Trophoblast cell (in vitro differentiated cells and primary cell): ENCODE measurements around the gene KIF26B.
A peak's percentile ranks its signal among the peaks of the same experiment; 100 is the strongest.

Source experiments
- DNase-seq, 2 donors: peaks; one replicate each; pipeline ENCODE4 v3.0.0-alpha.2; 2016
- H2AFZ ChIP-seq: 2 replicates; pipeline ENCODE4 v1.6.1; 2013; ENCODE audit warnings: low read length, moderate library complexity, mild to moderate bottlenecking; ENCODE audit not compliant: insufficient read depth, poor library complexity
- H2AK5ac ChIP-seq: 2 replicates; pipeline ENCODE4 v1.6.1; 2013; ENCODE audit warnings: mild to moderate bottlenecking, low read length
- H2BK120ac ChIP-seq: 2 replicates; pipeline ENCODE4 v1.6.1; 2013; ENCODE audit warnings: low read length, mild to moderate bottlenecking, moderate library complexity; ENCODE audit not compliant: insufficient read depth, poor library complexity
- H2BK12ac ChIP-seq: 2 replicates; pipeline ENCODE4 v1.6.1; 2013; ENCODE audit warnings: mild to moderate bottlenecking, low read length, moderate library complexity
- H2BK5ac ChIP-seq: 2 replicates; pipeline ENCODE4 v1.6.1; 2013; ENCODE audit warnings: low read length, low read depth, moderate library complexity, mild to moderate bottlenecking; ENCODE audit not compliant: poor library complexity
- H3K14ac ChIP-seq: 2 replicates; pipeline ENCODE4 v1.6.1; 2013; ENCODE audit warnings: mild to moderate bottlenecking, low read length
- H3K18ac ChIP-seq: 2 replicates; pipeline ENCODE4 v1.6.1; 2013; ENCODE audit warnings: mild to moderate bottlenecking, low read length
- H3K23ac ChIP-seq: 2 replicates; pipeline ENCODE4 v1.6.1; 2013; ENCODE audit warnings: low read length
- H3K27ac ChIP-seq: 2 replicates; pipeline ENCODE4 v1.5.1; 2013; ENCODE audit warnings: low read depth, mild to moderate bottlenecking, inconsistent platforms, low read length, moderate library complexity
- H3K27me3 ChIP-seq: 2 replicates; pipeline ENCODE4 v1.6.1; 2013; ENCODE audit warnings: inconsistent platforms, mild to moderate bottlenecking, low read length, moderate library complexity; ENCODE audit not compliant: insufficient read depth
- H3K36me3 ChIP-seq, 2 experiments: 1 replicate in 1 of 2; 2 replicates in 1 of 2; pipeline ENCODE4 v1.6.1; 2013; ENCODE audit warnings: low read length in 2 of 2, mild to moderate bottlenecking in 2 of 2, moderate library complexity in 1 of 2; ENCODE audit not compliant: insufficient read depth in 2 of 2, control insufficient read depth in 1 of 2
- H3K4ac ChIP-seq: 2 replicates; pipeline ENCODE4 v1.6.1; 2013; ENCODE audit warnings: low read depth, mild to moderate bottlenecking, low read length, moderate library complexity
- H3K4me1 ChIP-seq, 2 experiments: 1 replicate in 1 of 2; 2 replicates in 1 of 2; pipeline ENCODE4 v1.6.1; 2013; ENCODE audit warnings: low read length in 2 of 2, mild to moderate bottlenecking in 2 of 2, moderate library complexity in 1 of 2; ENCODE audit not compliant: insufficient read depth in 2 of 2, control insufficient read depth in 1 of 2
- H3K4me2 ChIP-seq: 2 replicates; pipeline ENCODE4 v1.6.1; 2013; ENCODE audit warnings: inconsistent platforms, mild to moderate bottlenecking, low read length, moderate library complexity
- H3K4me3 ChIP-seq: 2 replicates; pipeline ENCODE4 v1.5.1; 2013; ENCODE audit warnings: mild to moderate bottlenecking, low read depth, low read length, inconsistent platforms
- H3K79me1 ChIP-seq: one replicate; pipeline ENCODE4 v1.6.1; 2013; ENCODE audit warnings: low read length
- H3K79me2 ChIP-seq: 2 replicates; pipeline ENCODE4 v1.6.1; 2013; ENCODE audit warnings: low read length, mild to moderate bottlenecking; ENCODE audit not compliant: control insufficient read depth, insufficient read depth, poor library complexity
- H3K9ac ChIP-seq: 2 replicates; pipeline ENCODE4 v1.6.1; 2013; ENCODE audit warnings: mild to moderate bottlenecking, low read length
- H3K9me3 ChIP-seq: 2 replicates; pipeline ENCODE4 v1.6.1; 2013; ENCODE audit warnings: low read depth, mild to moderate bottlenecking, control low read depth, inconsistent platforms, low read length; ENCODE audit not compliant: insufficient read depth
- H4K12ac ChIP-seq: 2 replicates; pipeline ENCODE4 v1.6.1; 2013; ENCODE audit warnings: low read depth, mild to moderate bottlenecking, low read length, moderate library complexity
- H4K8ac ChIP-seq: 2 replicates; pipeline ENCODE4 v1.6.1; 2013; ENCODE audit warnings: low read depth, mild to moderate bottlenecking, low read length, moderate library complexity
- H4K91ac ChIP-seq: one replicate; pipeline ENCODE4 v1.6.1; 2013; ENCODE audit warnings: low read depth, mild to moderate bottlenecking, low read length, moderate library complexity
- WGBS: extraction: QIAGEN DNeasy Blood & Tissue Kit; methylation state at CpG from one replicate; pipeline ENCODE4 v1.1.7; 2013; ENCODE audit warnings: missing lambda C conversion rate; ENCODE audit not compliant: insufficient read length, insufficient coverage; ENCODE audit errors: extremely low coverage; 5-methylcytosine and 5-hydroxymethylcytosine counted together

The KIF26B gene

GRCh38 chr1:245663841-245664240 lies 509.1 kb downstream of the KIF26B start:
- Histone ChIP-seq H3K4me1 (no peaks in the 10 kb centered on the region), H2AK5ac (no peak overlapping the region), H3K79me2 (no peaks in the 10 kb centered on the region), H3K9me3 (no peaks in the 10 kb centered on the region), H3K9ac (no peak overlapping the region), H3K36me3 (peaks cover 0 to 2% of the 10 kb centered on the region in 2 experiments), H3K79me1 (no peaks in the 10 kb centered on the region), H3K4me2 (no peak overlapping the region), H4K12ac (no peak overlapping the region), H3K23ac (no peak overlapping the region), H3K14ac (no peak overlapping the region), H3K27me3 (no peaks in the 10 kb centered on the region), H3K27ac (no peak overlapping the region), H4K8ac (no peak overlapping the region), H4K91ac (no peak overlapping the region), H2AFZ (no peak overlapping the region), H2BK120ac (no peak overlapping the region), H3K4me3 (no peak overlapping the region), H2BK5ac (no peak overlapping the region), H3K4ac (no peak overlapping the region), H3K18ac (no peak overlapping the region), H2BK12ac (no peak overlapping the region)
- DNase-seq = no peak
- no CpG with 5 or more reads among the region's 8 CpGs for WGBS

GRCh38 chr1:245666412-245666811 lies 511.6 kb downstream of the KIF26B start:
- Histone ChIP-seq H4K91ac (no peak overlapping the region), H3K36me3 (peaks cover 0 to 2% of the 10 kb centered on the region in 2 experiments), H3K14ac (no peak overlapping the region), H2AFZ (no peak overlapping the region), H2AK5ac (no peak overlapping the region), H3K4ac (no peak overlapping the region), H3K27me3 (no peaks in the 10 kb centered on the region), H3K79me2 (no peaks in the 10 kb centered on the region), H3K9me3 (no peaks in the 10 kb centered on the region), H3K4me3 (no peak overlapping the region), H3K79me1 (no peaks in the 10 kb centered on the region), H3K4me2 (no peak overlapping the region), H2BK120ac (no peak overlapping the region), H3K23ac (no peak overlapping the region), H3K27ac (no peak overlapping the region), H4K12ac (no peak overlapping the region), H4K8ac (no peak overlapping the region), H3K9ac (no peak overlapping the region), H3K4me1 (no peaks in the 10 kb centered on the region), H2BK5ac (no peak overlapping the region), H2BK12ac (no peak overlapping the region), H3K18ac (no peak overlapping the region)
- DNase-seq = peak in 1 of 2 donors; percentile 44
- no CpG with 5 or more reads among the region's 9 CpGs for WGBS

GRCh38 chr1:245671349-245671748 lies 516.6 kb downstream of the KIF26B start:
- Histone ChIP-seq H2BK120ac (no peak overlapping the region), H3K79me2 (no peaks in the 10 kb centered on the region), H3K4me2 (no peak overlapping the region), H2BK5ac (no peak overlapping the region), H3K4me3 (no peak overlapping the region), H3K27ac (no peak overlapping the region), H3K18ac (no peak overlapping the region), H3K4ac (no peak overlapping the region), H3K9me3 (no peaks in the 10 kb centered on the region), H3K79me1 (no peaks in the 10 kb centered on the region), H3K23ac (no peak overlapping the region), H2AK5ac (no peak overlapping the region), H3K9ac (no peak overlapping the region), H2BK12ac (no peak overlapping the region), H3K36me3 (peaks cover 4% of the 10 kb centered on the region in 2 experiments), H3K4me1 (no peaks in the 10 kb centered on the region), H2AFZ (no peak overlapping the region), H3K14ac (no peak overlapping the region), H3K27me3 (no peaks in the 10 kb centered on the region), H4K91ac (no peak overlapping the region), H4K8ac (no peak overlapping the region), H4K12ac (no peak overlapping the region)
- no peak for DNase-seq
- no CpG with 5 or more reads among the region's 5 CpGs for WGBS

GRCh38 chr1:245671966-245672767 lies 517.4 kb downstream of the KIF26B start:
- Histone ChIP-seq H3K27ac (no peak overlapping the region), H2AFZ (no peak overlapping the region), H3K9ac (no peak overlapping the region), H3K36me3 (peaks cover 6 to 7% of the 10 kb centered on the region in 2 experiments), H3K27me3 (no peaks in the 10 kb centered on the region), H3K79me2 (no peaks in the 10 kb centered on the region), H2BK12ac (no peak overlapping the region), H2AK5ac (no peak overlapping the region), H3K4me3 (no peak overlapping the region), H3K9me3 (peaks cover 1% of the 10 kb centered on the region), H3K18ac (no peak overlapping the region), H4K8ac (no peak overlapping the region), H4K91ac (no peak overlapping the region), H3K4ac (no peak overlapping the region), H3K4me1 (peaks cover 2% of the 10 kb centered on the region in 2 experiments), H3K23ac (no peak overlapping the region), H2BK5ac (no peak overlapping the region), H2BK120ac (no peak overlapping the region), H3K4me2 (no peak overlapping the region), H3K79me1 (no peaks in the 10 kb centered on the region), H3K14ac (no peak overlapping the region), H4K12ac (no peak overlapping the region)
- DNase-seq = no peak
- no CpG with 5 or more reads among the region's 18 CpGs for WGBS
